ACC112 (cell line): ENCODE data around the gene TET2.

ENCODE experiments used
- H2AFZ ChIP-seq: fragments of 200-600 bp; sonication (generic); one replicate; pipeline ENCODE4 v1.6.0; 2017; ENCODE audit warnings: antibody characterized with exemption, low read length; ENCODE audit not compliant: unreplicated experiment
- H3K27ac ChIP-seq: fragments of 200-600 bp; sonication (generic); 2 replicates; pipeline ENCODE4 v1.5.1; 2014; ENCODE audit warnings: low read depth, mild to moderate bottlenecking, antibody characterized with exemption, low read length, moderate library complexity
- H3K27me3 ChIP-seq: fragments of 200-600 bp; sonication (generic); 2 replicates; pipeline ENCODE4 v1.6.1; 2014; ENCODE audit warnings: mild to moderate bottlenecking, antibody characterized with exemption, low read length, moderate library complexity, mixed read lengths; ENCODE audit not compliant: insufficient read depth
- H3K36me3 ChIP-seq: fragments of 200-600 bp; sonication (generic); 2 replicates; pipeline ENCODE4 v1.6.1; 2016; ENCODE audit warnings: mild to moderate bottlenecking, antibody characterized with exemption, low read length, moderate library complexity, mixed read lengths; ENCODE audit not compliant: insufficient read depth
- H3K4me1 ChIP-seq: fragments of 200-600 bp; sonication (generic); one replicate; pipeline ENCODE4 v1.6.1; 2016; ENCODE audit warnings: low read length, mixed read lengths; ENCODE audit not compliant: insufficient read depth, unreplicated experiment, control insufficient read depth
- H3K4me3 ChIP-seq: fragments of 200-600 bp; sonication (generic); 2 replicates; pipeline ENCODE4 v1.5.1; 2014; ENCODE audit warnings: mild to moderate bottlenecking, low read depth, low read length
- H3K79me2 ChIP-seq: fragments of 200-600 bp; sonication (generic); one replicate; pipeline ENCODE4 v1.6.0; 2016; ENCODE audit warnings: low read length; ENCODE audit not compliant: control insufficient read depth, unreplicated experiment, insufficient read depth

The TET2 gene

DNA sequence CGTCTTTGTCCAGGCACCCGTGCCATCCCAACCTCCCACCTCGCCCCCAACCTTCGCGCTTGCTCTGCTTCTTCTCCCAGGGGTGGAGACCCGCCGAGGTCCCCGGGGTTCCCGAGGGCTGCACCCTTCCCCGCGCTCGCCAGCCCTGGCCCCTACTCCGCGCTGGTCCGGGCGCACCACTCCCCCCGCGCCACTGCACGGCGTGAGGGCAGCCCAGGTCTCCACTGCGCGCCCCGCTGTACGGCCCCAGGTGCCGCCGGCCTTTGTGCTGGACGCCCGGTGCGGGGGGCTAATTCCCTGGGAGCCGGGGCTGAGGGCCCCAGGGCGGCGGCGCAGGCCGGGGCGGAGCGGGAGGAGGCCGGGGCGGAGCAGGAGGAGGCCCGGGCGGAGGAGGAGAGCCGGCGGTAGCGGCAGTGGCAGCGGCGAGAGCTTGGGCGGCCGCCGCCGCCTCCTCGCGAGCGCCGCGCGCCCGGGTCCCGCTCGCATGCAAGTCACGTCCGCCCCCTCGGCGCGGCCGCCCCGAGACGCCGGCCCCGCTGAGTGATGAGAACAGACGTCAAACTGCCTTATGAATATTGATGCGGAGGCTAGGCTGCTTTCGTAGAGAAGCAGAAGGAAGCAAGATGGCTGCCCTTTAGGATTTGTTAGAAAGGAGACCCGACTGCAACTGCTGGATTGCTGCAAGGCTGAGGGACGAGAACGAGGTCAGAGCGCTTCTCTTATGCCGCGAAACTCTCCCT lies at the start of gene TET2:
TET2 (plus strand) TSS at position 601 of the 740 bp plus-strand sequence. CDS start 87,067 bp downstream, outside the sequence.
- Histone ChIP-seq H2AFZ (peak within 1 kb of the TSS; percentile 78), H3K36me3 (no peaks in the 10 kb centered on the region), H3K4me1 (peaks cover 23% of the 10 kb centered on the region), H3K4me3 (peak within 1 kb of the TSS; percentile 90), H3K27ac (peak within 1 kb of the TSS; percentile 13), H3K27me3 (no peaks in the 10 kb centered on the region), H3K79me2 (peaks cover 39% of the 10 kb centered on the region)

- H2AFZ ChIP-seq: no peak overlapping the region
- H3K36me3 ChIP-seq: no peaks in the 10 kb centered on the region
- no peak overlapping the region for H3K27ac ChIP-seq
- peaks cover 19% of the 10 kb centered on the region; the same call in 1 of the 2 replicates for H3K27me3 ChIP-seq
- no peaks in the 10 kb centered on the region for H3K4me1 ChIP-seq
- no peak overlapping the region for H3K4me3 ChIP-seq
- no peaks in the 10 kb centered on the region for H3K79me2 ChIP-seq
Measured at GRCh38 chr4:105102016-105102415, 44.7 kb upstream of the TET2 start.

DNA sequence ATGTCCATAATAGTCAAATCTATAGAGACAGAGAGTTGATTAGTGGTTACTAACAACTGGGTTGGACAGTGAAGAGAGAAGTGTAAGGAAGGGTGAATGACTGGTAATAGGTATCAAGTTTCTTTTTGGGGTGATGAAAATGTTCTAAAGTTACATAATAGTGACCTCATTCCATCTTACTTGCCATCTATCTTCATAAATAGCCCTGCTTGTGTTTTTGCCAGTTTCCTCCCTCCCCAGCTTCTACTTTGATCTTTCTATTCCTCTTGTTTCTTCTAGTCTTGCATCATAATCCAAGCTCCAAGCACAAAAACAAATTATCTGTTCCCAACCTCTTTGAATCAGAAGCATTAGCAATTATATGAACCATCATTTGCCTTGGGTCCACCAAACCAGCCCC lies 40.2 kb upstream of the TET2 start:
- Histone ChIP-seq H3K4me1 (no peaks in the 10 kb centered on the region), H2AFZ (no peak overlapping the region), H3K4me3 (no peak overlapping the region), H3K27ac (no peak overlapping the region), H3K36me3 (no peaks in the 10 kb centered on the region), H3K79me2 (no peaks in the 10 kb centered on the region), H3K27me3 (peaks cover 21% of the 10 kb centered on the region)

DNA sequence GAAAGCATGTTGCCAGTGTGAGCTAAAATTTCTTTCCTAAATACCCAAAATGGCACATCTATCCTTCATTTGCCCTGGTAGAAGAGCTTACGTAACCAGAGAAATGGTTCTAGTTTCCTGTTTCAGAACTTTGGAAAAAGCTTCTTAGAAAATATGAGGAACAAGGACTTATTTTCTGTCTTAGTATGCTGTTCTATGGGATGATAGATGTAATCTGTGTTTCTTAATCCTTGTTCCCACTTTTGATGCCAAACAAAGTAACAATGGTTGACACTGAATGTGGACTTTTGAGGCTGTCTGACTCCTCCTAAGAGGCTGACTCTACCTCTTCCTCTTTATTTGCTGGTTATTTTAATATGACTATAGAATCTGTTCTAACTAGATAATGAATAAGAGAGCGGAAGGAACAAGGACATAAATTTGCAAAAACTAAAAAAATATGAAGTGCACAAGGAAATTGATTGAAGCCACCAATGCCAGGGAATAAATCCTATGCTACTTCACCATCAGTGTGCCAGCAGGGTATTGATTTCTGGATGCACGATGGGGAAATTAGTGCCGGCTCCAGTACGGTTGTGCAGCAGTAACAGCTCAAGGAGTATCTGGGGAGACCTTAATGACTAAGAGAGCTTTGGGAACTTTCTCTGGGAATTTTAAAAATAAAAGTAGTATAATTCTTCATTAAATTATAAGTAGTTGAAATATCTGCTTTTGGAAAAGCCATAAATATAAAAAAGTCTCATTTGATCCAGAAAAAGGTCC lies 39.4 kb upstream of the TET2 start:
- no peaks in the 10 kb centered on the region for H3K79me2 ChIP-seq
- H3K36me3 ChIP-seq: no peaks in the 10 kb centered on the region
- no peak overlapping the region for H3K27ac ChIP-seq
- peaks cover 21% of the 10 kb centered on the region for H3K27me3 ChIP-seq
- H2AFZ ChIP-seq: no peak overlapping the region
- no peak overlapping the region for H3K4me3 ChIP-seq
- H3K4me1 ChIP-seq: no peaks in the 10 kb centered on the region

- H3K27ac ChIP-seq: no peak overlapping the region
- H3K27me3 ChIP-seq: peaks cover 15% of the 10 kb centered on the region
- H2AFZ ChIP-seq: no peak overlapping the region
- H3K79me2 ChIP-seq: no peaks in the 10 kb centered on the region
- H3K4me1 ChIP-seq: no peaks in the 10 kb centered on the region
- no peak overlapping the region for H3K4me3 ChIP-seq
- no peaks in the 10 kb centered on the region for H3K36me3 ChIP-seq
Measured at GRCh38 chr4:105108971-105109370, 37.7 kb upstream of the TET2 start.

GRCh38 chr4:105112274-105112673 lies 34.4 kb upstream of the TET2 start:
- Histone ChIP-seq H3K79me2 (no peaks in the 10 kb centered on the region), H3K27me3 (peaks cover 27% of the 10 kb centered on the region), H3K27ac (no peak overlapping the region)

GRCh38 chr4:105113800-105114199 lies 32.9 kb upstream of the TET2 start:
- H3K4me3 ChIP-seq: no peak overlapping the region
- no peaks in the 10 kb centered on the region for H3K4me1 ChIP-seq
- no peaks in the 10 kb centered on the region for H3K79me2 ChIP-seq
- H3K36me3 ChIP-seq: no peaks in the 10 kb centered on the region
- no peak overlapping the region for H3K27ac ChIP-seq
- H2AFZ ChIP-seq: no peak overlapping the region
- peaks cover 21% of the 10 kb centered on the region for H3K27me3 ChIP-seq

More at GRCh38 chr4:105112274-105112673, 34.4 kb upstream of the TET2 start:
- no peaks in the 10 kb centered on the region for H3K36me3 ChIP-seq
- H3K4me1 ChIP-seq: no peaks in the 10 kb centered on the region
- H2AFZ ChIP-seq: no peak overlapping the region
- no peak overlapping the region for H3K4me3 ChIP-seq

DNA sequence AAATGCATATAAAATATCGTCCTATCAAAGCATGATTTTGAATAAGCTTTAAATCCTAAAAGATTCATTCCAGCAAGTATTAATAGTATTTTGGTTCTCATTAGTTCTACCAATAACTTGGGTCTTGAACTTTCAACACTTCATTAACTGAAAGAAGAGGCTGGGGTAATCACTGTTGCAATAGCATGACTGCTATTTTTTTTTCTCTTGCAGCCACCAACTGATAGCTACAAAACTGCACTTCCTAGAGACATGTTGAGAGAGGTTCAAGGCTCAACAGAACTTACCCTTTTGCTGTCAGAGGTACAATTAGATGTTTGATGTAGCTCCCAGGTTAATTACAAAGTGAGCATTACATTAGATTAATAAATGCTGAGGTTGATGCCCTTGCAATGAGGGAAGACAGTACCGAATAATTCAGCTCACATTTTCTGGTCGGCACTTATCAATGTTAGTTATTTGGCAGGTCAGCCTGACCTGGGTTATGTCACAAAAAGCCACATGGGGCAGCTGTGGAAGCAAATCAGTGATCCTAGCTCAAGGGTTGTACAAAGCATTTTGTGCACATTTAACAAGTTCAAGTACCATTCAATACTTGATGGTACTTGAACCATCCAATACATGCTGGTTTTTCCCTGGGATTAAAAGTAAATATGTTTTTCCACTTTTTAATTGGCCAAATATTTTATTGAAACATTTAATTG lies 29.9 kb upstream of the TET2 start:
- Histone ChIP-seq H3K36me3 (no peaks in the 10 kb centered on the region), H3K4me3 (no peak overlapping the region), H2AFZ (no peak overlapping the region), H3K4me1 (no peaks in the 10 kb centered on the region), H3K79me2 (no peaks in the 10 kb centered on the region), H3K27ac (no peak overlapping the region), H3K27me3 (peaks cover 20% of the 10 kb centered on the region)

DNA sequence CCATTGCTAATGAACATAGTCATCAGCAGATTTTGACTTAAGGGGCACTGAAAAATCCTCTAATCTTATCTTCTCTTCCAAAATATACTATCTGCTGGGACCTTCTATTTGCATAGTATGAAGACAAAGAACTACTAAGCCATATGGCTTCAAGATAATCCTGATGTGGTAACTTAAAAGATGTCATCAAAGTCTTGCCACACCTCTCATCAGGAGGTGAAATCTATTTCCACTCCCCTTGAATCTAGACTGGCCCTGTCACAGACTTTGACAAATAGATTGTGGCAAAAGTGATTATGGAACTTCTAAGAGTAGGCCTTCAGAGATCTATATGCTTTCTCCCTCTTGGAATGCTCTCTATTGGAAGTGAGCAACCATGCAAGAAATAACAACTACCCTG lies 27.3 kb upstream of the TET2 start:
- Histone ChIP-seq H2AFZ (no peak overlapping the region), H3K27me3 (peaks cover 20% of the 10 kb centered on the region), H3K4me1 (peaks cover 3% of the 10 kb centered on the region), H3K4me3 (no peak overlapping the region), H3K79me2 (no peaks in the 10 kb centered on the region), H3K27ac (no peak overlapping the region), H3K36me3 (no peaks in the 10 kb centered on the region)

- Histone ChIP-seq H3K36me3 (no peaks in the 10 kb centered on the region), H3K4me3 (no peak overlapping the region), H3K27me3 (peaks cover 13% of the 10 kb centered on the region; the same call in 1 of the 2 replicates), H3K27ac (no peak overlapping the region), H3K79me2 (no peaks in the 10 kb centered on the region), H2AFZ (no peak overlapping the region), H3K4me1 (peaks cover 3% of the 10 kb centered on the region)
Measured at GRCh38 chr4:105120626-105121025, 26.1 kb upstream of the TET2 start.
